ENCODE data around the gene CNNM2. TPM values are rescaled to one million over a fixed set of nuclear protein-coding genes. Genes with fewer than 3 reads are reported as not detected.
A peak's percentile ranks its signal among the peaks of the same experiment; 100 is the strongest.
"Not testable (repeated sequence)": the region's sequence is repeated elsewhere in the genome, so short reads cannot be mapped to it uniquely, and the experiment has no call there.

Gene CNNM2
- total and polyA plus RNA-seq, 8 donors: 2.0 to 8.9 (median 5.9) TPM

- ATAC-seq: no peak
- Histone ChIP-seq H3K27me3 (no peaks in the 10 kb centered on the region), H3K4me3 (no peak overlapping the region), H3K27ac (no peak overlapping the region), H3K9me3 (no peaks in the 10 kb centered on the region), H3K36me3 (peaks cover 0 to 6% (median 0%) of the 10 kb centered on the region in 3 donors), H3K4me1 (peaks cover 0 to 6% (median 0%) of the 10 kb centered on the region in 3 donors)
- DNase-seq: no peak
- WGBS, 2 donors: 94 to 98% methylated on average over 4 of the region's 4 CpGs
- intact Hi-C loops (cut with DNase I): no loop called here
- TF ChIP-seq, protein P1, sequence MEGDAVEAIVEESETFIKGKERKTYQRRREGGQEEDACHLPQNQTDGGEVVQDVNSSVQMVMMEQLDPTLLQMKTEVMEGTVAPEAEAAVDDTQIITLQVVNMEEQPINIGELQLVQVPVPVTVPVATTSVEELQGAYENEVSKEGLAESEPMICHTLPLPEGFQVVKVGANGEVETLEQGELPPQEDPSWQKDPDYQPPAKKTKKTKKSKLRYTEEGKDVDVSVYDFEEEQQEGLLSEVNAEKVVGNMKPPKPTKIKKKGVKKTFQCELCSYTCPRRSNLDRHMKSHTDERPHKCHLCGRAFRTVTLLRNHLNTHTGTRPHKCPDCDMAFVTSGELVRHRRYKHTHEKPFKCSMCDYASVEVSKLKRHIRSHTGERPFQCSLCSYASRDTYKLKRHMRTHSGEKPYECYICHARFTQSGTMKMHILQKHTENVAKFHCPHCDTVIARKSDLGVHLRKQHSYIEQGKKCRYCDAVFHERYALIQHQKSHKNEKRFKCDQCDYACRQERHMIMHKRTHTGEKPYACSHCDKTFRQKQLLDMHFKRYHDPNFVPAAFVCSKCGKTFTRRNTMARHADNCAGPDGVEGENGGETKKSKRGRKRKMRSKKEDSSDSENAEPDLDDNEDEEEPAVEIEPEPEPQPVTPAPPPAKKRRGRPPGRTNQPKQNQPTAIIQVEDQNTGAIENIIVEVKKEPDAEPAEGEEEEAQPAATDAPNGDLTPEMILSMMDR (IDR thresholded peaks at IDR 0.05): no peak
- no peak for FAIRE-seq
Observed at GRCh38 chr10:103124420-103125096, 206.5 kb downstream of the CNNM2 start.

DNA sequence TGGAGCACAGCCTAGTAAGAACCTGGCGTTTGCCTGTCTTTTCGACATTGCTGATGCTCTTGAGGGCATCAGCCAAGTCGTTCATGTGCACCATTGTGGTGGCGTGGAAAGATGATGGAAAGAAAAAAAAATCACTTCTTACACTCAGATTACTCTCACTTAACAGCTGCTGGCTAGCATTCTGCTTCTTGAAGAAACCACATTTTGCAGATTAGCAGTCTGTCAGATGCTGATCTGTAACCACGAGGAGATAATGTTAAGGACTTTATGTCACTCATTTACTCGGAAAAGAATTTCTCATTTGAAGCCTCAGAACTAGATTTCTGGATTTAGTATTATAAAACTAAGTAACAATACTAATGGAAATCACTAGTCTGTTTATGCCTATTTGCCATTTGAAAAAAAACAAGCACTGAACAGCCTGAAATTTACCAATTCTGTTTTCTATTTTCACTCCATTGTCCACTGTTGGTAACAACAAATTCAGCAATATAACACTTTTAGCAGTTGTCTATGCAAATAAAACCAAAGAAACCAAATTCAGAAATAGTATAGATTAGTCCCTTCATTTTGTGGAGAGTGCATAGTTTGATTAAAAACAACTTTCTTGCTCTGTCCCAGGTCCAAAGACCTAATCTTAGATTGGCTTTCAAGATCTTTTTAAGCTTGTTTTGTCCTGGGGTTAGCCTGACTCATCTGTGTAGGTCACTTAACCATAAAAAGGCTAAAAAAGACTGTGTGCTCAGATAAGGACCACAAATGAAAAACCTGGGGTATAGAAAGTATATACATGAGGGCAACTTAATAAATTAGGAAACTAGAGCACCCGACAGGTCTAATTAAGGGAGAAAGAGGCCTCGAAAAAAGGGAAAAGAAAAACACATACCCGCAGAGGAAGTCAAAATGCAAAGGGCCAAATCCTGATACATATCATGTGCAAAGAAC lies 207.5 kb downstream of the CNNM2 start:
- Histone ChIP-seq H3K27ac (no peak overlapping the region), H3K4me1 (peaks cover 0 to 6% (median 0%) of the 10 kb centered on the region in 3 donors)
- WGBS, 2 donors: 82 to 91% methylated on average over 9 of the region's 9 CpGs

DNA sequence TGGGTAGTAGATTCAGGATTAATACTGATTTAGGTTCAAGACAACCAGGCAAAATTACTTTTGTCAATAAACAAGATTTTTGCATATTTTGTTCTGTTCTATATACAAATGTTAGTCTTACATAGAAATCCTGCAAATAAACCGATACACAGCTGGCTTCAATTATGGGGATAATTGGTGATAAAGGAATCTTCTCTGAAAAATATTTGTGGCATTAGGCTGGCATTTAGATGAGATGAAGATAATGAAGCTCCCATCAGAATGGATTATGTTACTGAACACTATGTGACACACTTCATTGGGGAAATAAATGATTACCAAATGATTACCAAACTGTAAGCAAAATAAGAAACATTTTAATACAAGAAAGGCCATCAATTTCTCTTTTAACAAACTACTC lies 209.1 kb downstream of the CNNM2 start:
- FAIRE-seq (no peak), ATAC-seq (no peak), DNase-seq (no peak)
- intact Hi-C loops (cut with DNase I): no loop called here
- Histone ChIP-seq H3K4me1 (no peaks in the 10 kb centered on the region), H3K27ac (no peak overlapping the region), H3K4me3 (no peak overlapping the region), H3K27me3 (no peaks in the 10 kb centered on the region), H3K9me3 (no peaks in the 10 kb centered on the region), H3K36me3 (peaks cover 0 to 6% (median 0%) of the 10 kb centered on the region in 3 donors)
- TF ChIP-seq, protein P1 (IDR thresholded peaks at IDR 0.05): no peak
- WGBS, 2 donors: 94 to 96% methylated on average over 1 of the region's 1 CpG

More for the DNA sequence above, 207.5 kb downstream of the CNNM2 start:
- peaks cover 0 to 6% (median 0%) of the 10 kb centered on the region in 3 donors for H3K36me3 ChIP-seq
- TF ChIP-seq, protein P1 (IDR thresholded peaks at IDR 0.05): no peak
- no peak for ATAC-seq
- no peak overlapping the region for H3K4me3 ChIP-seq
- H3K27me3 ChIP-seq: no peaks in the 10 kb centered on the region
- DNase-seq: no peak
- FAIRE-seq: no peak
- H3K9me3 ChIP-seq: no peaks in the 10 kb centered on the region
- intact Hi-C loops (cut with DNase I): no loop called here

- H3K9me3 ChIP-seq; ATAC-seq; intact Hi-C loops (cut with DNase I); H3K27ac ChIP-seq; FAIRE-seq; DNase-seq; H3K27me3 ChIP-seq; H3K4me3 ChIP-seq; H3K4me1 ChIP-seq; H3K36me3 ChIP-seq: not testable (repeated sequence)
- WGBS, 2 donors: 94 to 95% methylated on average over 4 of the region's 5 CpGs
Observed at GRCh38 chr10:103130180-103130579, 212.1 kb downstream of the CNNM2 start.

DNA sequence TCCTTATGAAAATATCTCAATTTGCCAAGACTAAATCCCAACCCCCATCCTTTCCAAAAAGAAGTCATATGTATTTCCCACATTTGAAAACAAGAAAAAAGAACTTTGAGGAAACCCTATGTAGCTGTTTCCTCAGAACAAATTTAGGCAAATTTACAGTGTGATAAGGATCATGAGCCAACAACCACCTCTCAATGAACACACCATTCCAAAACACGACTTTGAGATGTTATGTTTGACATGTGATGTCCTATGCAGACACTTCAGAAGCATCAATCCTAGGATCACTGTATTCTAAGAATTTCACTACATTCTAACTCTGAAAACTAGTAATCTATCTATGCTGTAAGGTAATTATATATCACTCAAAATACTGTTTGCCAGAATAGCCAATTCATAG lies 212.8 kb downstream of the CNNM2 start:
- H3K4me1 ChIP-seq: no peaks in the 10 kb centered on the region
- DNase-seq: no peak
- ATAC-seq: no peak
- H3K36me3 ChIP-seq: peaks cover 0 to 2% (median 0%) of the 10 kb centered on the region in 3 donors
- no peaks in the 10 kb centered on the region for H3K9me3 ChIP-seq
- H3K27ac ChIP-seq: no peak overlapping the region
- no peak overlapping the region for H3K4me3 ChIP-seq
- no peak for FAIRE-seq
- TF ChIP-seq, protein P1 (IDR thresholded peaks at IDR 0.05): no peak
- H3K27me3 ChIP-seq: no peaks in the 10 kb centered on the region
- intact Hi-C loops (cut with DNase I): no loop called here
- 50 to 64% methylated on average over 1 of the region's 1 CpG for WGBS, 2 donors

DNA sequence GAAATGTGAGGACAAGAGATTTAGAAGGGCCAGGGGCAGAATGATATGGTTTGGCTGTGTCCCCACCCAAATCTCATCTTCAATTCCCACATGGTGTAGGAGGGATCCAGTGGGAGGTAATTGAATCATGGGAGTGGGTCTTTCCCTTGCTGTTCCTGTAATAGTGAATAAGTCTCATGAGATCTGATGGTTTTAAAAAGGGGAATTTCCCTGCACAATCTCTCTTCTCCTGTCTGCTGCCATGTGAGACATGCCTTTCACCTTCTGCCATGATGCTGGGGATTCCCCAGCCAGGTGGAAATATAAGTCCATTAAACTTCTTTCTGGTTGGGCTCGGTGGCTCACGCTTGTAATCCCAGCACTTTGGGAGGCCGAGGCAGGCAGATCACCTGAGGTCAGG lies 217.1 kb downstream of the CNNM2 start:
- 93 to 100% methylated on average over 3 of the region's 3 CpGs for WGBS, 2 donors
- H3K27me3 ChIP-seq; FAIRE-seq; H3K9me3 ChIP-seq; H3K4me1 ChIP-seq; H3K4me3 ChIP-seq; intact Hi-C loops (cut with DNase I); H3K36me3 ChIP-seq; DNase-seq; H3K27ac ChIP-seq: not testable (repeated sequence)
- ATAC-seq: peak in 1 of 4 donors; percentile 29

Measured in pancreas (tissue), 10 donors.